NCI-H2029 treated with DMSO at 0.1 percent for 48 hours (cell line): ENCODE results near the gene ZNF524.

Experiments
- DNase-seq: peaks from one replicate; lab custom pipeline; 2025; lab: John Stamatoyannopoulos, UW

Gene ZNF524

GRCh38 chr19:55642153-55643002, 42.3 kb downstream of the ZNF524 start:
- DNase-seq: no peak

- peak; percentile 44 for DNase-seq
Measured at GRCh38 chr19:55643003-55643886, 43.2 kb downstream of the ZNF524 start, which contains the start of gene ZNF581. TSS of gene ZNF581 (plus strand) at chr19:55643649. CDS start at chr19:55644572, 923 bp downstream.

GRCh38 chr19:55643887-55644176, 43.7 kb downstream of the ZNF524 start:
- DNase-seq: no peak

GRCh38 chr19:55644191-55644833, 44.2 kb downstream of the ZNF524 start:
- DNase-seq: no peak

GRCh38 chr19:55644842-55645511, 44.9 kb downstream of the ZNF524 start:
- DNase-seq: no peak

GRCh38 chr19:55645512-55645881, 45.4 kb downstream of the ZNF524 start:
- DNase-seq: no peak

GRCh38 chr19:55646889-55647731, 47.0 kb downstream of the ZNF524 start:
- no peak for DNase-seq

- no peak for DNase-seq
Measured at GRCh38 chr19:55647732-55648584, 47.9 kb downstream of the ZNF524 start, which contains the start of gene CCDC106. TSS of gene CCDC106 (plus strand) at chr19:55648212. CDS start at chr19:55649047, 835 bp downstream.

- no peak for DNase-seq
Measured at GRCh38 chr19:55648585-55649267, 48.6 kb downstream of the ZNF524 start.

- DNase-seq: no peak
Measured at GRCh38 chr19:55649268-55650125, 49.4 kb downstream of the ZNF524 start.

- DNase-seq: no peak
Measured at GRCh38 chr19:55650126-55650557, 50.1 kb downstream of the ZNF524 start.

GRCh38 chr19:55650602-55651230, 50.6 kb downstream of the ZNF524 start:
- no peak for DNase-seq

- no peak for DNase-seq
Measured at GRCh38 chr19:55651236-55651635, 51.1 kb downstream of the ZNF524 start.

- DNase-seq: no peak
Measured at GRCh38 chr19:55652311-55653128, 52.4 kb downstream of the ZNF524 start.
